Neural progenitor cell (in vitro differentiated cells): ENCODE data around the gene STARD6. TPM values are rescaled to one million over a fixed set of nuclear protein-coding genes. Genes with fewer than 3 reads are reported as not detected.

Experiments used
- DNase-seq: peaks from one replicate; pipeline ENCODE4 v3.0.0-alpha.2; 2016; ENCODE audit warnings: low spot score
- H2AFZ ChIP-seq: fragments of 200-600 bp; sonication (generic); replicated peaks from 2 replicates; pipeline ENCODE4 v1.6.1; 2016; ENCODE audit warnings: antibody characterized with exemption
- H3F3A ChIP-seq: fragments of 200-600 bp; sonication (generic); 2 replicates; pipeline ENCODE4 v1.6.1; 2016; ENCODE audit warnings: antibody characterized with exemption, low read depth
- H3K27ac ChIP-seq: fragments of 200-600 bp; sonication (generic); 2 replicates; pipeline ENCODE4 v1.5.1; 2016; ENCODE audit warnings: mild to moderate bottlenecking
- H3K27me3 ChIP-seq: fragments of 200-600 bp; sonication (generic); 2 replicates; pipeline ENCODE4 v1.6.1; 2016; ENCODE audit warnings: mild to moderate bottlenecking, moderate library complexity
- H3K36me3 ChIP-seq: fragments of 200-600 bp; sonication (generic); 2 replicates; pipeline ENCODE4 v1.5.1; 2016
- H3K4me1 ChIP-seq: fragments of 200-600 bp; sonication (generic); 2 replicates; pipeline ENCODE4 v1.6.1; 2016; ENCODE audit warnings: mixed run types
- H3K4me2 ChIP-seq: fragments of 200-600 bp; sonication (generic); 2 replicates; pipeline ENCODE4 v1.6.1; 2016
- H3K4me3 ChIP-seq: fragments of 200-600 bp; sonication (generic); 2 replicates; pipeline ENCODE4 v1.5.1; 2016
- H3K79me2 ChIP-seq: fragments of 200-600 bp; sonication (generic); 2 replicates; pipeline ENCODE4 v1.6.1; 2016; ENCODE audit warnings: low read depth
- H3K9ac ChIP-seq: fragments of 200-600 bp; sonication (generic); 2 replicates; pipeline ENCODE4 v1.6.1; 2016
- H3K9me3 ChIP-seq: fragments of 200-600 bp; sonication (generic); 2 replicates; pipeline ENCODE4 v1.5.1; 2016; ENCODE audit warnings: low read depth
- H4K20me1 ChIP-seq: fragments of 200-600 bp; sonication (generic); 2 replicates; pipeline ENCODE4 v1.6.1; 2016; ENCODE audit warnings: low read depth
- H3K27ac Mint-ChIP-seq: 3 replicates; pipeline ENCODE4 v1.8.0; 2021; ENCODE audit warnings: mixed read lengths
- H3K27me3 Mint-ChIP-seq: 2 replicates; pipeline ENCODE4 v1.8.0; 2022; ENCODE audit warnings: low read depth, mild to moderate bottlenecking, inconsistent platforms, moderate library complexity, mixed read lengths; ENCODE audit not compliant: insufficient read depth
- H3K36me3 Mint-ChIP-seq: 3 replicates; pipeline ENCODE4 v1.8.0; 2021; ENCODE audit warnings: mixed read lengths
- H3K4me1 Mint-ChIP-seq: 3 replicates; pipeline ENCODE4 v1.8.0; 2021; ENCODE audit warnings: mixed read lengths
- H3K4me3 Mint-ChIP-seq: 3 replicates; pipeline ENCODE4 v1.8.0; 2021; ENCODE audit warnings: mild to moderate bottlenecking, moderate library complexity, mixed read lengths
- H3K9me3 Mint-ChIP-seq: 3 replicates; pipeline ENCODE4 v1.8.0; 2020; ENCODE audit warnings: mixed read lengths
- EZH2 ChIP-seq: fragments of 200-600 bp; sonication (generic); IDR thresholded peaks from 2 replicates; pipeline ENCODE4 v1.6.1; 2017; ENCODE audit warnings: antibody characterized with exemption, mild to moderate bottlenecking, moderate library complexity
- EZH2phosphoT487 ChIP-seq: fragments of 200-600 bp; sonication (generic); IDR thresholded peaks from 2 replicates; pipeline ENCODE4 v1.6.1; 2017; ENCODE audit warnings: antibody characterized with exemption
- total RNA-seq: library from RNA; depleted of rRNA; stranded (reverse); fragments of >200 nt; gene quantifications from 2 replicates; pipeline ENCODE4 v1.2.3, GENCODE V29; 2015; ENCODE audit warnings: low replicate concordance
- TF ChIP-seq, protein P1 (sequence below): fragments of 200-600 bp; sonication (generic); IDR thresholded peaks from 2 replicates; pipeline ENCODE4 v1.5.1; 2017; ENCODE audit warnings: antibody characterized with exemption, mild to moderate bottlenecking

Gene STARD6
- total RNA-seq, 1 donor from 2014 or later = not detected

DNA sequence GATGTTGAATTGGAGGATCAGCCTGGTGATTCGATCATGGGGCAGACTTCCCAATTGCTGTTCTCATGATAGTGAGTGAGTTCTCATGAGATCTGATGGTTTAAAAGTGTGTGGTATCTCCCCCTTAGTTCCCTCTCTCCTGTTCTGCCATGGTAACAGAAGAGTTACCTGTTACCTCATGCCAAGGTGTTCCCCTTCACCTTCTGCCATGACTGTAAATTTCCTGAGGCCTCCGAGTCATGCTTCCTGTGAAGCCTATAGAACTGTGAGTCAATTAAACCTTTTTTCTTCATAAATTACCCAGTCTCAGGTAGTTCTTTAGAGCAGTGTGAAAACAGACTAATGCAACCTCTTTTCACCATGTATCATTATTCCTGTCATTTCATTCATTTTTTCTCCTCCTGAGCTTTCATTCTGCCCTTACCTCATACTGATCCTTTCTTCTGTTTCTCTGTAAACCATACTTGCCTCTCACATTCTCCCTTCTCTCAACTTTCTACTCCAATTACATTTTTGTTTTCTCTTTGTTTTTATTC is 22.0 kb downstream of the STARD6 start:
- DNase-seq = no peak
- no peak overlapping the region for H3K27ac Mint-ChIP-seq
- no peaks in the 10 kb centered on the region for H4K20me1 ChIP-seq
- H3K4me1 Mint-ChIP-seq = no peaks in the 10 kb centered on the region
- no peak overlapping the region for H3K4me2 ChIP-seq
- H3K27me3 ChIP-seq = no peaks in the 10 kb centered on the region
- H3F3A ChIP-seq = no peaks in the 10 kb centered on the region
- H2AFZ ChIP-seq = no peak overlapping the region
- no peaks in the 10 kb centered on the region for H3K36me3 Mint-ChIP-seq
- no peaks in the 10 kb centered on the region for H3K36me3 ChIP-seq
- no peak overlapping the region for H3K4me3 ChIP-seq
- no peaks in the 10 kb centered on the region for H3K79me2 ChIP-seq
- H3K9me3 Mint-ChIP-seq = peaks cover 4% of the 10 kb centered on the region
- no peak overlapping the region for H3K27ac ChIP-seq
- H3K4me1 ChIP-seq = no peaks in the 10 kb centered on the region
- no peaks in the 10 kb centered on the region for H3K9me3 ChIP-seq
- no peak overlapping the region for H3K4me3 Mint-ChIP-seq
- H3K9ac ChIP-seq = no peak overlapping the region
- TF ChIP-seq, protein P1, sequence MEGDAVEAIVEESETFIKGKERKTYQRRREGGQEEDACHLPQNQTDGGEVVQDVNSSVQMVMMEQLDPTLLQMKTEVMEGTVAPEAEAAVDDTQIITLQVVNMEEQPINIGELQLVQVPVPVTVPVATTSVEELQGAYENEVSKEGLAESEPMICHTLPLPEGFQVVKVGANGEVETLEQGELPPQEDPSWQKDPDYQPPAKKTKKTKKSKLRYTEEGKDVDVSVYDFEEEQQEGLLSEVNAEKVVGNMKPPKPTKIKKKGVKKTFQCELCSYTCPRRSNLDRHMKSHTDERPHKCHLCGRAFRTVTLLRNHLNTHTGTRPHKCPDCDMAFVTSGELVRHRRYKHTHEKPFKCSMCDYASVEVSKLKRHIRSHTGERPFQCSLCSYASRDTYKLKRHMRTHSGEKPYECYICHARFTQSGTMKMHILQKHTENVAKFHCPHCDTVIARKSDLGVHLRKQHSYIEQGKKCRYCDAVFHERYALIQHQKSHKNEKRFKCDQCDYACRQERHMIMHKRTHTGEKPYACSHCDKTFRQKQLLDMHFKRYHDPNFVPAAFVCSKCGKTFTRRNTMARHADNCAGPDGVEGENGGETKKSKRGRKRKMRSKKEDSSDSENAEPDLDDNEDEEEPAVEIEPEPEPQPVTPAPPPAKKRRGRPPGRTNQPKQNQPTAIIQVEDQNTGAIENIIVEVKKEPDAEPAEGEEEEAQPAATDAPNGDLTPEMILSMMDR = no peak
- TF ChIP-seq EZH2 = no peak
- no peak for TF ChIP-seq EZH2phosphoT487
- H3K27me3 Mint-ChIP-seq = peaks cover 3% of the 10 kb centered on the region

DNA sequence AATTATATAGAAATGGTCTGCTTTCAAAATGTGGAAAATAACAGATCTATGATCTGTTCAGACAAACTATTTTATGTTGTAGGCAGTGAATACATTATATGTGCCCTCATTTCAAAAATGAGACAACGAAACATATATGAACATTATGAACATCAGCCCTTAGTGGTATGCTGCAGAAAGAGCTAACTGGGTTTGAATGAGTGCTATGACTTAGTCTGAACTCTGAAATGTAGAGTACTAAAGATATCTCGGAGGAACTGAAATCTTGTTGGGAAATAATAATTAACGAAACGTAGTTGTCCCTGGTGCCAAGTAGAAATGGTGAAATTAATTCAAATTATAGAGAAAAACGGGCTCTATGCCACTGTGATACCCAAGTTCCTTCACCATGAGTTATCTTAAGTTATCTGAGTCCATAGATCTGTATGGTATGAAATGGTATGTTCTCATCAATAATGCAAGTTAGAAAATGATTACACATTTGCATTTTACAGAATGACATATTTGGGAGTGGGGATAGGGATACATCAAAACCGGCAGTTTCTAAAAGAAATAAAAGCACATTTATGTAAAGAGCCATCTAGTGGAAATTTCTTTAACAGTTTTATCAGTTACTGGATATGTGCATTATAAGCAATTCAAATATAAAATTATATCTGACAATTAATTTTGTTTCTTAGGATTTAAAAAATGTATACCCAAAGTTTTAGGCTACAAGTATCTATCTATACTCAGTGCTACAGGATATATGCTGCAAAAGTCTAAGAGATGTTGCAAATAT is 26.7 kb downstream of the STARD6 start:
- Mint-ChIP-seq H3K27ac (no peak overlapping the region), H3K4me1 (no peaks in the 10 kb centered on the region), H3K36me3 (no peaks in the 10 kb centered on the region), H3K9me3 (no peaks in the 10 kb centered on the region), H3K27me3 (peaks cover 3% of the 10 kb centered on the region), H3K4me3 (no peak overlapping the region)
- TF ChIP-seq, protein P1 = no peak
- TF ChIP-seq EZH2 = no peak
- no peak for TF ChIP-seq EZH2phosphoT487
- H3K27me3 ChIP-seq = no peaks in the 10 kb centered on the region
- H3K36me3 ChIP-seq = no peaks in the 10 kb centered on the region
- no peak overlapping the region for H3K4me2 ChIP-seq
- no peaks in the 10 kb centered on the region for H3K4me1 ChIP-seq
- no peak overlapping the region for H3K27ac ChIP-seq
- H3K4me3 ChIP-seq = no peak overlapping the region
- H3K9ac ChIP-seq = no peak overlapping the region
- no peaks in the 10 kb centered on the region for H4K20me1 ChIP-seq
- no peaks in the 10 kb centered on the region for H3K9me3 ChIP-seq
- H2AFZ ChIP-seq = peak overlapping the region; percentile 20
- H3F3A ChIP-seq = no peaks in the 10 kb centered on the region
- no peak for DNase-seq
- H3K79me2 ChIP-seq = no peaks in the 10 kb centered on the region

GRCh38 chr18:54329787-54330186 is 27.9 kb downstream of the STARD6 start:
- H3K9me3 ChIP-seq = no peaks in the 10 kb centered on the region

More at GRCh38 chr18:54329787-54330186, 27.9 kb downstream of the STARD6 start:
- TF ChIP-seq EZH2phosphoT487 = no peak
- TF ChIP-seq, protein P1 = no peak
- Histone ChIP-seq H3K27ac (no peak overlapping the region), H2AFZ (no peak overlapping the region), H3K27me3 (no peaks in the 10 kb centered on the region), H3K4me3 (no peak overlapping the region), H3K79me2 (no peaks in the 10 kb centered on the region), H3F3A (no peaks in the 10 kb centered on the region), H3K4me2 (no peak overlapping the region), H3K4me1 (no peaks in the 10 kb centered on the region), H3K9ac (no peak overlapping the region), H4K20me1 (no peaks in the 10 kb centered on the region), H3K36me3 (no peaks in the 10 kb centered on the region)
- Mint-ChIP-seq H3K4me1 (no peaks in the 10 kb centered on the region), H3K27me3 (peaks cover 3% of the 10 kb centered on the region), H3K4me3 (no peak overlapping the region), H3K36me3 (no peaks in the 10 kb centered on the region), H3K9me3 (no peaks in the 10 kb centered on the region), H3K27ac (no peak overlapping the region)
- no peak for DNase-seq
